Stomach smooth muscle (tissue), 2 donors: ENCODE data around the gene APBB1IP.

ENCODE experiments used
- H3K27ac ChIP-seq: one replicate; pipeline ENCODE4 v1.7.0; 2013; ENCODE audit warnings: mild to moderate bottlenecking, low read length, inconsistent platforms
- H3K27me3 ChIP-seq, 2 donors: one replicate each; pipeline ENCODE4 v1.7.0; 2013; ENCODE audit warnings: low read length in 2 of 2; ENCODE audit not compliant: insufficient read depth in 2 of 2, control insufficient read depth in 1 of 2
- H3K36me3 ChIP-seq, 2 donors: one replicate each; pipeline ENCODE4 v1.7.0; 2013; ENCODE audit warnings: low read length in 2 of 2; ENCODE audit not compliant: control insufficient read depth in 2 of 2, insufficient read depth in 2 of 2
- H3K4me1 ChIP-seq: one replicate; pipeline ENCODE4 v1.7.0; 2013; ENCODE audit warnings: low read length; ENCODE audit not compliant: control insufficient read depth, insufficient read depth
- H3K4me3 ChIP-seq, 2 donors: one replicate each; pipeline ENCODE4 v1.7.0; 2013; ENCODE audit warnings: low read length in 2 of 2
- H3K9ac ChIP-seq, 2 donors: one replicate each; pipeline ENCODE4 v1.7.0; 2013; ENCODE audit warnings: low read length in 2 of 2, mild to moderate bottlenecking in 1 of 2
- H3K9me3 ChIP-seq, 2 donors: one replicate each; pipeline ENCODE4 v1.7.0; 2013; ENCODE audit warnings: low read length in 2 of 2; ENCODE audit not compliant: control insufficient read depth in 2 of 2
- donor health status: healthy.
- donor health status: Pancreatic carcinoma.

APBB1IP gene

DNA sequence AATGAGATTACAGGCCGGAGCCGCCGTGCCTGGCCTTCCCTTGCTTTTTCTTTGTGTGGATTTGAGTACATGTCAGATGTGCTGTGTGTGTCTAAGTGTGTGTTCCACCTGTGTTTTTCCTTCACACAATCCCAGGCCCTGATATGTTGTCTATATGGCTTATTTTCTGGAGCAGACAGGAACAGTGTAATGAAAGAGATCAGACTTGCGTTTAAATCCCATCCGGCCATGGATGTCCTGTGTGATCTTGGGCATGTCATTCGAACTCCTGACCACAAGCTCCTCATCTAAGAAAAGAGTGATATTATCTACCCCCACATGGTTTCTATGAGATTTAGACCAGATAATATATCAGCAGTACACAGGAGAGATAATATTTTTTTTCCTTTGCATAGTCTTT lies 37.2 kb downstream of the APBB1IP start:
- Histone ChIP-seq H3K36me3 (no peaks in the 10 kb centered on the region), H3K27ac (no peak overlapping the region), H3K4me3 (no peak overlapping the region), H3K4me1 (peaks cover 2% of the 10 kb centered on the region), H3K9me3 (no peaks in the 10 kb centered on the region), H3K27me3 (no peaks in the 10 kb centered on the region), H3K9ac (no peak overlapping the region)

DNA sequence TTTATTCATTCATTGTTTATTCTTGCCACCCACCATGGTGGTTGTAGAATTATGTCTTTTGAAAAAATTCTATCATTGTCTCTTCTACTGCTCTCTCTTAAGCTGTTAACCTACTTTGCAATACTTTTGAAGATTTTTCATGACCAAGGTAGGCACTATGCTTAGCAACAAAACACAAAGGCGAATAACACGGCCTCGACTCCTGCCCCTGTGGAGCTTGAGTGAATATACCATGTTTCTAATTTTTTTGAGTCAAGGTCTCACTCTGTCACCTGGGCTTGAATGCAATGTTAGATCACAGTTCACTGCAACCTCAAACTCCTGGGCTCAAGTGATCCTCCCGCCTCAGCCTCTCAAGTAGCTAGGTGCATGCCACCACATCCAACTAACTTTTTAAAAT lies 39.4 kb downstream of the APBB1IP start:
- Histone ChIP-seq H3K9me3 (no peaks in the 10 kb centered on the region), H3K4me3 (no peak overlapping the region), H3K36me3 (no peaks in the 10 kb centered on the region), H3K9ac (no peak overlapping the region), H3K4me1 (peaks cover 2% of the 10 kb centered on the region), H3K27me3 (no peaks in the 10 kb centered on the region), H3K27ac (no peak overlapping the region)

DNA sequence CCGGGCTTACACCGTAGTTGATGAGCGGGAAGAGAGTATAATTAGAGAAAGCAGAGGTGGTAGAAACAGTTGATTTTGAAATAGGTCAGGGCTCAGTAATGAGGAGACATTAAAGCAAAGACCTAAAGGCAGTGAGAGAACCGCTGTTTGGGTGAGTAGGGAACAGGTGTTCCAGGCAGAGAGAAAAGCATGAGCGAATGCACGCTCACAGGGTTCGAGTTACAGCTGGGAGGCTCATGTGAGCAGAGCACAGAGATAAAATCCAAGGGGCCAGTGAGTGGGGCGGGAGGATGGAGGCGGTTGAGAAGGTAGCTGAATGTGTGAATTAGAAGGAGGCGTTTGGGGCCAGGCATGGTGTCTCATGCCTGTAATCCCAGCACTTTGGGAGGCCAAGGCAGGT lies 39.9 kb downstream of the APBB1IP start:
- H3K27me3 ChIP-seq, result no peaks in the 10 kb centered on the region
- H3K9ac ChIP-seq, result no peak overlapping the region
- H3K27ac ChIP-seq, result no peak overlapping the region
- no peaks in the 10 kb centered on the region for H3K36me3 ChIP-seq
- peaks cover 2% of the 10 kb centered on the region for H3K4me1 ChIP-seq
- no peaks in the 10 kb centered on the region for H3K9me3 ChIP-seq
- no peak overlapping the region for H3K4me3 ChIP-seq

DNA sequence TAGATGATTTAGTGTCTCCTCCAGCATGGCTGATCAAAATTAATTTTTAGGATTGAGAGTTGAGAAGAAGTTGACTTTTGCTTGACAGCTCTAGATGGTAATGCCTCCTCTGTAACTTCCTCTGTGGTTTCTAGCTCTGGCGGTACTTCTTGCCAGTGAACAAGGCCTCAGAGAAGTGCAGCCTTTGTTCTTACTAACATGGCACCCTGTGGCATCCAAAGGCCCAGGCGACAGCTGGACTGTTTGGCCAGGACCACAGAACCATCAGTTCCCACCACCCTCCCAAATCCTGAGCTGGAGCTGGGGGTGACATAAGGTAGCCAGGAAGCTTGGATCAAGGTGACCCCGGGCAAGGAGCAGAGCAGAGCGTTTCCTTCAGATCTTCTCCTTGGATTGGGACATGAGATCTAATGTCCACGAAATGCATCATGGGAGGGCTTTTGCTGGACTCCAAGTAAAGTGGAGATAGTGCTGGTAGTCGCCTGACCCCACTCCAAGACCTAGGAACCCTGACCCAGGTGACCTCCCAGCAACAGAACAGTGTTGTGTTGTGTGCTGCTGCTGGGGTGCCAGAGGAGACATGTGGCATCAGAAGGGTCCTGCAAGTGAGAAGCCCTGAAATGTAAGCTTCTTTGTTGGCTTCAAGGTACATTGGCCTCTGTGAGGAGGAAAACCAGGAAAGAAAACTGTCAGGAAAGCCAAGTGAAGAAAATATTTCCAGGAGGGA lies 41.8 kb downstream of the APBB1IP start:
- Histone ChIP-seq H3K4me3 (no peak overlapping the region), H3K36me3 (no peaks in the 10 kb centered on the region), H3K9ac (no peak overlapping the region), H3K9me3 (no peaks in the 10 kb centered on the region), H3K27ac (no peak overlapping the region), H3K27me3 (no peaks in the 10 kb centered on the region), H3K4me1 (no peaks in the 10 kb centered on the region)

DNA sequence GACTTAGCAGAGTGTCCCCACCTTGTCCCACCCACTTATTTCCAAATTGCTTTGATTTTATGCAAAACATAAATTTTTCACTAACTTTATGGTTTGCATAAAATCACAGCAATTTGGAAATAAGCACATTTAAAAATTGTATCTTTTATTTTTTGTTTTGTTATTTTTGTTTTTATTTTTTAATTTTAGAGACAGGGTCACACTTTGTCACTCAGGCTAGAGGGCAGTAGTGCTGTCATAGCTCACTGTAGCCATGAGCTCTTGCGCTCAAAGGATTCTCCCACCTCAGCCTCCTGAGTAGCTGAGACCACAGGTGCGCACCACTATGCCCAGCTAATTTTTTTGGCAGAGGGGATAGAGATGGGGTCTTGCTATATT lies 43.2 kb downstream of the APBB1IP start:
- Histone ChIP-seq H3K4me1 (no peaks in the 10 kb centered on the region), H3K9me3 (no peaks in the 10 kb centered on the region), H3K4me3 (no peak overlapping the region), H3K9ac (no peak overlapping the region), H3K36me3 (no peaks in the 10 kb centered on the region), H3K27me3 (no peaks in the 10 kb centered on the region), H3K27ac (no peak overlapping the region)

DNA sequence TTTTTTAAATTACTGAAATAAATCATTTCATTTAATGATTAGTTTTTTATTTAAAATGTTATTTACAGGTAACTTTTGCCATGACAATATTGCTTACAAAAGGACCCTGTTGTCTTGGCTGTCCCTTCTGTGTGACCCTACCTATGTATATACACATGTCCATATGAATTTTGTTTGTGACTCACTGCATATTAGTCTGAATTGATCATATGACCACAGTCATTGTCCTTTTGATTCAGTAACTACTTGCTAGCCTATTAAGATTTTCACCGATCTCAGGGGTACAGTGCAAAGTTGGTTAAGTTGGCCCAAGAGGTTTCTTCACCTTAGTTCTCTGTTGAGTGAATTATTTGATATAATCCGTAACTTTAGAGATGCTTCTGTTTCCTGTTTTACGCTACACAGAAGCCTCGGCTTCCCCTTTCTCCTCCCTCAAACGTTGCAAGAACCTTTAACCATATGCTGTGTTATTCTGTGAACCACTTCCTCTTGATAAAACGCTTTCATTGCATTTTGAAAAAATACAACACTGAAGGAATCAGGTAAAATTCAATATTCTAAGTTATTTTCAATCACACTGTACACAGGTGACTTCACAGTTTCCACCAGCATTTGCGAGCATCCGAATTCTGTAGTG lies 43.9 kb downstream of the APBB1IP start:
- Histone ChIP-seq H3K9ac (no peak overlapping the region), H3K4me3 (no peak overlapping the region), H3K9me3 (no peaks in the 10 kb centered on the region), H3K36me3 (no peaks in the 10 kb centered on the region), H3K4me1 (no peaks in the 10 kb centered on the region), H3K27me3 (no peaks in the 10 kb centered on the region), H3K27ac (no peak overlapping the region)

DNA sequence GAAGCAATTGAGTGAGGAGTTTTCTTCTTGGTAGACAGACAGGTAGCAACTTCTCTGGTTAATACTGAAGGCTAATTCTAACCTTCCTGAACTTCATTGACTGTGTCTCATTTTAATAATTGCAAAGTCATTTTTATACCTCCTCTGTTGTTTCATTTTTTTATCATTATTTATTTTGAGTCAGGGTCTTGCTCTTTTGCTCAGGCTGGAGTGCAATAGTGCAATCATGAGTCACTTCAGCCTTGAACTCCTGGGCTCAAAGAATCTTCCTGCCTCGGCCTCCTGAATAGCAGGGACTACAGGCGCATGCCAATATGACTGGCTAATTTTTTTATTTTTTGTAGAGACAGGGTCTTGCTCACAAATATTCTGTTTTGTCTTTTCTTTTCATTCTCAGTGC lies 45.4 kb downstream of the APBB1IP start:
- Histone ChIP-seq H3K9ac (no peak overlapping the region), H3K4me1 (no peaks in the 10 kb centered on the region), H3K4me3 (no peak overlapping the region), H3K9me3 (no peaks in the 10 kb centered on the region), H3K27me3 (no peaks in the 10 kb centered on the region), H3K27ac (no peak overlapping the region), H3K36me3 (no peaks in the 10 kb centered on the region)

DNA sequence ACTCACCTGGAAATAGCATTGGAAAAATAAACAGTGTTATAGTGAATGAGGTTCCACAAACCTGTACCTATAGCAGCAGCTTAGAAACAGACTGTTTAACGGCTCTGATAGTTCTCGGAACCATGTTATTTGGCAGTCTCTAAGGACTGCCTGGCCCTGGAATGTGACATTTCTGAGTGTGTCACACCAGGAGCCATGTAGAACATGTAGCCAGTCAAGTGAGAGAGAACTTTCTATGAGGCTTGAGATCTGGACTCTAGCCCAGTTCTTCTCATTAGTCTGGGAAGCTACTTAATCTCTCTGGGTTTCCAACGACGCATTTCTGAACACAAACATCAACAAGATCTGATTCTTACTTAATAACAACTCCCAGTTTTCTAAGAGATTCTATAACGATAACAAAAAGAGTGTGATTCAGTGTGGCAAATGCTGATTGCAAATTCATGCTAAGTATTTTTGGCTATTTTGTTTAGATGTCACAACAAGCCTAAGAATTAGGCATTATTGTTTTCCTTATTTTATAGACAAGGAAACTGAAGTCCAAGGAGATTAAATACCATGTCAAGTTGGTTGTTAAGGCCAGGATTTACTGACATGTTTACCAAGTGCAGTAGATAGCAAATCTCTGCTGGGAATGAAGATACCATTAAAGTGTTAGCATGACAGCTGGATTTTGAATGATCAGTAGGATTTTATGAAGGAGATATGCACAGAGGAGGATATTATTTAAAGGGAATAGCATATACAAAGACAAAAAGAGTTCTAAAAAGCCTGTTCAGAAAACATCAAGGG lies 47.2 kb downstream of the APBB1IP start:
- no peak overlapping the region for H3K4me3 ChIP-seq
- no peaks in the 10 kb centered on the region for H3K9me3 ChIP-seq
- no peaks in the 10 kb centered on the region for H3K27me3 ChIP-seq
- H3K4me1 ChIP-seq, result no peaks in the 10 kb centered on the region
- no peaks in the 10 kb centered on the region for H3K36me3 ChIP-seq
- no peak overlapping the region for H3K9ac ChIP-seq
- H3K27ac ChIP-seq, result no peak overlapping the region

DNA sequence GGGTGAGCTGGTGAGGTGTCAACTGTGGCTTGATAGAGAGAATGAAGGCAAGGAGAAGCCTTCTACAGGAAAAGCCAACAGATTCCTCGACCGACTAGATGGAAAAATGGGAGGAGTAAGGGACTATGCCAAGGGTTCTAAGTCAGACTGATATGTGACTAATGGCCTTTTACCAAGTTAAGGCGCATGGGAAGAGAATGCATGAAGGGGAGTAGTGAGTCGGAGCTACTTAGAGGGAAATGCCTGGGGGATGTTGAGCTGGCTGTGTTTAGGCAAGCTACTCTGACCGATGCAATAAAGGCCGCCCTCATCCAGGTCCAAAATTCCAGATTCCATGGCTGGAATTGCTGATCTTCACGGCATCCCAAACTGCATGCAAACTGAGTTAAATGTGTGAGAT lies 48.2 kb downstream of the APBB1IP start:
- no peaks in the 10 kb centered on the region for H3K4me1 ChIP-seq
- H3K9ac ChIP-seq, result no peak overlapping the region
- H3K27ac ChIP-seq, result peak overlapping the region; percentile 18

DNA sequence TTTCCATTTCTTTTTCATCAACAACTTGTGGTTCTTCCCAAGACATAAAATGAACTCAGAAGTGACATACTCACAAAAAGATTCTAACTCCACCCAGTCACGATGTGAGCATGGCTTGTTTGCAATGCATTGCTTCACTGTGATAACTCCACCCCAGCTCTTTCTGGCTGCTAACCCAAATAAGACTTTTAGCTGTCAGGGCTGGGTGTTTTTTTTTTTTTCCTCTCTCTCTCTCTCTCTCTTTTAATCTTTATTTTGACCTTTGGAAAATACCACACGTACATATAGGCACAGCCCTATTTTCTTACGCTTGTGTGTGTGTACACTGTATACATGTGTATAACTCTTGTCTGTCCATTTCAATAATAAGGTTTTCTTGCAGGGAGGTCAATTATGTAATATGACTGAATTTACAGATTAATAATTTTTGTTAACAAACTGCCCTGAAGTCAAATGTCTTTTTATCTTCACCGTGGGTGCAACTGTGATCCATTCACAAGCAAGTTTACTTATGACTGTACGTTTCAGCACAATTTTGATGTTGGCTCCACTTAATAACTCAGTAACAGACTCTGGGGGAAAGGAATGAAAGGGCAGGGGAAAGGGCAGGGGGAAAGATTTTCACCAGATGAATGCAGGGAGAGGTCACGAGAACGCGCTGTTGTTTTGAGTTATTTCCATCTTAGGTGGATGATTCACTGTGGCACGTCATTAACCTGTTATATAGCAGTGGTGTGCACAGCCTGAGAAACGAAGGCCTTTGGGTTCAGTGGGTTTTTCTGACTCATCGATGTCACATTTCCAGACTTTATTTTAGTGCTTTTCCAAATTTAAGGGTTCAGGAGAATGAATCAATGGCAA lies 49.1 kb downstream of the APBB1IP start:
- H3K27me3 ChIP-seq, result no peaks in the 10 kb centered on the region
- no peak overlapping the region for H3K9ac ChIP-seq
- no peaks in the 10 kb centered on the region for H3K4me1 ChIP-seq
- H3K27ac ChIP-seq, result peak overlapping the region; percentile 18
- no peaks in the 10 kb centered on the region for H3K36me3 ChIP-seq
- H3K4me3 ChIP-seq, result no peak overlapping the region
- no peaks in the 10 kb centered on the region for H3K9me3 ChIP-seq

More for the DNA sequence above, 48.2 kb downstream of the APBB1IP start:
- Histone ChIP-seq H3K27me3 (no peaks in the 10 kb centered on the region), H3K4me3 (no peak overlapping the region), H3K36me3 (no peaks in the 10 kb centered on the region), H3K9me3 (no peaks in the 10 kb centered on the region)
